CD4-positive, alpha-beta T cell treated with Interleukin-10 for 1 hour (primary cell): ENCODE results near the gene GARIN1A.
A peak's percentile ranks its signal among the peaks of the same experiment; 100 is the strongest.
"Not testable (repeated sequence)": the region's sequence is repeated elsewhere in the genome, so short reads cannot be mapped to it uniquely, and the experiment has no call there.

Experiments
- DNase-seq: peaks from one replicate; pipeline ENCODE4 v3.0.0-alpha.2; 2020

The GARIN1A gene

DNA sequence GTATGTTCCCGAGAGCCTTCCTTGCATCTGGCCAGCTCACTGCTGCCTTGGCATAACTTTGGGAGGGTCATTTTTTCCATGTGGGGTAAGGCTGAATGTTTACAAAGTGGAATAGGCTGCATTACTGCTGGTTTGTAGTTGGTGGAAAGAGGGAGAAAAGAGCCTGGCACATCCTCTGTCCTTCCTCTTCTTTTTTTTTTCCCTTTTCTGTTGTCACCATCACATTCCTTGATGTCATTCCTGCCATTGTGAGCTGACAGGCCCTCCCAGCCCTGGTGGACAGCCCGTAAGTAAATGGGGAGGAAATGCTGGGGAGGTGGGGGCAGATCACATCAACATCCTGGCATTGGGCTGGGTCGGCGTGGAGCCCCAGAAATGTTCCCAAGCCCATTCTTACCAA, at the start of gene GARIN1A:
GARIN1A (plus strand) TSS at position 301 of the 400 bp plus-strand sequence. CDS start 106 bp downstream, outside the sequence.
- no peak for DNase-seq

DNA sequence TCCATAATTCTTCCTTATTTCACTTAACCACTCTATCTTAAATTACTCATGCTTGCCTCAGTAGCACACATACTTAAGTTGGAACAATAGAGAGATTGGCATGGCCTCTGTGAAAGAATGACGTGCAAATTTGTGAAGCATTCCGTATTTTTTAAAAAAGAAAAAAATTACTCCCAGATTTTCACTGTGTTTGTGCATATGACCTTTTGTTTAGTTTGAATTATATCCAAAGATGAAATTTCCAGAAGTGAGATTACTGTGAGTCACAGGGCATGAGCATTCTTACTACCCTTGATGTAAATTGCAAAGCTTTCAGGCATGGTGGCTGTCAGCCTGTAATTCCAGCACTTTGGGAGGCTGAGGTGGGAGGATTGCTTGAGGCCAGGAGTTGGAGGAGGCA, 45.0 kb upstream of the GARIN1A start:
- DNase-seq, result not testable (repeated sequence)

DNA sequence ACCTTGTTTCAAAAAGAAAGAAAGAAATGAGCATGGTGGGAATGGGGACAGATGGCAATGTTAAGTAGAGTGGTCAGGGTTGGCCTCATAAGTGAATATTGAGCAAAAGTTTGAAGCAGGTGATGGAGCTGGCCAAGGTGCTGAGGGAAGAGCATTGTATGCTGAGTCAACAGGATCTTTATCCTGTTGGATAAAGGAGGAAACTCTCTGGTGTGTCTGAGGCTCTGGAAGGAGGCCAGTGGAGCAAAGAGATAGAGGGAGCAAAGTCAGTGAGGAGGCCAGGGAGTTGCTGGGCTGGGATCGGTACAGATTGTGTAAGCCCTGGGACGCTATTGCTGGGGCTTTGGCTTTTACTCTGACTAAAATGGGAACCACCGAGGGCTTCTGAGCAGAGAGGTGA, 38.2 kb upstream of the GARIN1A start:
- DNase-seq, result not testable (repeated sequence)

DNA sequence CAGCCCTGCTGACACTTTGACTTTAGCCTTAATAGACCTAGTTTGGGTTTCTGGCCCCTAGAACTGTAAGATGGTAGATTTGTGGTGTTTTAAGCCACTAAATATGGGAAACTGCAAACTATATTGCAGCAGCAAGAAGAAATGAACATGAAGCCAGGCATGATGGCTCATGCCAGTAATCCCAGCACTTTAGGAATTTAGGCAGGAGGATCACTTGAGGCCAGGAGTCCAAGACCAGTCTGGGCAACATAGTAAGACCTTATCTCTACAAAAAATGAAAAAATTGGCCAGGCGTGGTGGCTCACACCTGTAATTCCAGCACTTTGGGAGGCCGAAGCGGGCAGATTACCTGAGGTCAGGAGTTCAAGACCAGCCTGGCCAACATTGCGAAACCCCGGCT, 26.9 kb upstream of the GARIN1A start:
- DNase-seq, result not testable (repeated sequence)

DNA sequence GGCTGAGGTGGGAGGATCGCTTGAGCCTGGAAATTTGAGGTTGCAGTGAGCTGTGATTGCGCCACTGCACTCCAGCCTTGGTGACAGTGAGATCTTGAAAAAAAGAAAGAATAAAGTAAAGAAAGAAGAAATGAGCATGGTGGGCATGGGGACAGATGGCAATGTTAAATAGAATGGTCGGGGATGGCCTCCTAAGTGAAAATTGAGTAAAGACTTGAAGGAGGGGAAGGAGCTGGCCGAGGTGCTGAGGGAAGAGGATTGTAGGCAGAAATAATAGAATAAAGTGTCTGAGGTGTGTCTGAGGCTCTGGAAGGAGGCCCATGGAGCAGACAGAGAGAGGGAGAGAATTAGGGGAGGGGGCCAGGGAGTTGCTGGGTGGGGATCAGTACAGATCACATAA, 26.2 kb upstream of the GARIN1A start:
- not testable (repeated sequence) for DNase-seq

DNA sequence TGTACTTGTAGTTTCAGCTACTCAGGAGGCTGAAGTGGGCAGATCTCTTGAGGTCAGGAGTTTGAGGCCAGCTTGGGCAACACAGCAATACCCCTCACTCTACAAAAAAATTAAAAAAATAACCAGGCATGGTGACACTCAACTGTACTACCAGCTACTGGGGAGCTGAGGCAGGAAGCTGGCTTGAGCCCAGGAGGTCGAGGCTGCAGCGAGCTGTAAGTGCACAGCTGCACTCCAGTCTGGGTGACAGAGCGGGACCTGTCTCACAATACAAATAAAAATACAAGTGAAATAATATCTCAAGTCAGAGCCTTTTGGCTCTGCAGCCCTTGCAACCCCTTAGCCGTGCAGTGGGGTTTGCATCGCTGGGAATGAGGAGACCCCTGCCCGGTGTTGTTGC, 25.2 kb upstream of the GARIN1A start:
- not testable (repeated sequence) for DNase-seq

DNA sequence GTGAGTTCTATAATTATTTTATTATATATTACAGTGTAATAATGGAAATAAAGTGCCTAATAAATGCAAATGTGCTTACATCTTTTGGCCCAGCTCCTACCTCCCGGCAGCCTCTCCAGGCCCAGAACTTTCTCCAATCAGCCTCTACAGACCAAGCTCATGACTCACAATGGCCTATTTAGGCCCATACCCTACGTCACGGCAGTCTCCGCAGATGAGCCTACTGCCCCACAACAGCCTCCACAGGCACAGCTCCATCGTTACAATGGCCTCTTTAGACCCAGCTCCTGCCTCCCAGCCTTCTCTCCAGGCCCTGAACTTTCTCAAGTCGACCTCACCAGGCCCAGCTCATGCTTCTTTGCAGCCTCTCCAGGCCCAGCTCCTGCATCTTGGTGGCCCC, 21.0 kb upstream of the GARIN1A start:
- not testable (repeated sequence) for DNase-seq

DNA sequence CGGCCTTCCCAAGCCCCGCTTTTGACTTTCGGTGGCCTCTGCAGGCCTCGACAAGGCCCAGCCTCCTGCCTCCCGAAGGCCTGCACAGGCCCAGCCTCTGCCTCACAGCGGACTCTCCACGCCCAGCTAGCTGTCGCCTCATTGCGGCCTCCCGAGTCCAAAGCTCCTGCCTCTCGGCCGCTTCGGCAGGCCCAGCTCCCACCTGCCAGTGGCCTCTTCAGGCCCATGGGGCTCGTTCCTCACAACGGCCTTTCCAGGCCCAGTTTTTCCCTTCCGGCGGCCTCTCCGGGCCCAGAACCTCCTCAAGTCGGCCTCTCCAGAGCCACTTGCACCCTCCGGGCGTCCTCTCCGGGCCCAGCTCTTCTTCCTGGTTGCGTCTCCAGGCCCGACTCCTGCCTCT, 19.5 kb upstream of the GARIN1A start:
- DNase-seq, result not testable (repeated sequence)

DNA sequence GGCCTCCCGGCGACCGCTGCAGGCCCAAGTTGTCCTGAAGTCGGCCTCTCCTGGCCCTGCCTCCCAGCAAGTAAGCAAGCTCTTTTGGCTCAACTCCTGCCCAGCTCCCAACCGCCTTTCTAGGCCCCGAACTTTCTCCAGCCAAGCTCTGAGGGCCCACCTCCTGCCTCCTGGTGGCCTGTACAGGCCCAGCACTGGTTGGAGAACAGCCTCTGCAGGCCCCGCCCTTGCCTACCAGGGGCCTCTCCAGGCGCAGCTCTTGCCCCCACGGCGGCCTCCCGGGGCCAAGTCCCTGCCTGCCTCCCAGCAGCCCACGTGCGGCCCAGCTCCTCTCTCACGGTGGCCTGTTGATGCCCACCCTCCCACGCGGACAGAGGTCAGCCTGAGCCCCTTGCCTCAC, 18.9 kb upstream of the GARIN1A start:
- not testable (repeated sequence) for DNase-seq

DNA sequence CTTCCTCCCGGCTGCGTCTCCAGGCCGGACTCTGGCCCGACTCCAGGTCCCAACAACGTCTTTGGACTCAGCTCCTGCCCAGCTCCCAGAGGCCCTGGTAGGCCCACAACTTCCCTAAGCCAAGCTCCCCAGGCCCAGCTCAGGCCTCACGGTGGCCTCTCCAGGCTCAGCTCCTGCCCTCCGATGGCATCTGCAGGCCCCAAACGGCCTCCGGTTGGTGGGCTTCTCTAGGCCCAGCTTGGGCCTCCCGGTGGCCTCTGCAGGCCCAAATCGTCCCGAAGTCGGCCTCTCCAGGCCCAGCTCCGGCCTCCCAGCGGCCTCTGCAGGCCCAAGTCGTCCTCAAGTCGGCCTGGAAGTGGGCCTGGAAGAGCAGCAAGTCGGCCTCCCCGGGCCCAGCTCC, 18.0 kb upstream of the GARIN1A start:
- not testable (repeated sequence) for DNase-seq

DNA sequence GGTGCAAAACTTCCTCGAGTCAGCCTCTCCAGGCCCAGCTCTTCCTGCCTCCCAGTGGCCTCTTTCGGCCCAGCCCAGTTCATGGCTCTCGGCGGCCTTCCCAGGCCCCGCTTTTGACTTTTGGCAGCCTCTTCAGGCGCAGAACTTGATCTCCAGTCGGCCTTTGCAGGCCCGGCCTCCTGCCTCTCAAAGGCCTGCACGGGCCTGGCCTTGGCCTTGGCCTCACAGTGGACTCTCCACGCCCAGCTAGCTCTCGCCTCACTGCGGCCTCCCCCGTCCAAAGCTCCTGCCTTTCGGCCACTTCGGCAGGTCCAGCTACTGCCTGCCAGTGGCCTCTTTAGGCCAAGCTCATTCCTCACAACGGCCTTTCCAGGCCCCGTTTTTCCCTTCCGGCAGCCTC, 17.6 kb upstream of the GARIN1A start:
- not testable (repeated sequence) for DNase-seq

DNA sequence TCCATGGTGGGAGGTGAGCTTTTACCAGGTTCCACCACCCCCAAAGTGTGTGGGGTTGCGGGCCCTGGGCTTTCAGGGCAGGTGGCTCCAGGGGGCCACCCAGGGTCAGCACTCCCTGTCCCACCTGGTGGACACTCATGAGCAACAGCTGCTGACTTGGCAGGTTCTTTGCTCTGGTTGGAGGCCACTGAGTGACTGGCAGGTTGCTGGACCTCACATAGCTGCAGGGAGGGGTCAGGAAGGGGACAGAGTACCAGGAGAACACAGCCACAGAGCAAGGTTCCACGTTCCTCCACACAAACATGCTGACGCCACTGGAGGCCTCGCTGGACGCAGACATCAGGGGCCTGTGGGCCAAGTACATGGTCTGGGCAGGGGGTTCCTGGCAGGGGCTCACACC, 13.7 kb upstream of the GARIN1A start:
- DNase-seq, result not testable (repeated sequence)

DNA sequence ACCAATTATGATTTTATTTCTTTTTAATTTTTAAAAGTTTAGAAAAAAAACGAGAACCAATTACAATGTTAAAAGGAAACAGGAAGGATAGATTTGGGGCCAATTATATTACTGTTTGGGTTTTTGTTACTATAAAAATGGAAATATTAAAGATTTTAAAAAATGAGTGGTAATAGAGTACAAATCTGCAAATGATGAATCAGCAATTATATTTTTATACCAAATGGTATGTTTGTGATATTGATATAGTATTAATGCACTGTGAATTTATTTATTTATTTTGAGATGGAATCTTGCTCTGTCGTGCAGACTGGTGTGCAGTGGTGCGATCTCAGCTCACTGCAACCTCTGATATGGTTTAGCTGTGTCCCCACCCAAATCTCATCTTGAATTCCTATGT, 11.5 kb upstream of the GARIN1A start:
- DNase-seq, result no peak

DNA sequence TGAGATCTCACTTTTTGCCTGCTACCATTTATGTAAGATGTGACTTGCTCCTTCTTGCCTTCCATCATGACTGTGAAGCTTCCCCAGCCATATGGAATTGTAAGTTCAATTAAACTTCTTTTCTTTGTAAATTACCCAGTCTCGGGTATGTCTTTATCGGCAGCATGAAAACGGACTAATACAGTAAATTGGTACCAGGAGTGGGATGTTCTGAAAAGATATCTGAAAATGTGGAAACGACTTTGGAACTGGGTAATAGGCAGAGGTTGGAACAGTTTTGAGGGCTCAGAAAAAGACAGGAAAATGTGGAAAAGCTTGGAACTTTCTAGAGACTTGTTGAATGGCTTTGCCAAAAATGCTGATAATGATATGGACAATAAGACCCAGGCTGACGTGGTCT, 10.6 kb upstream of the GARIN1A start:
- DNase-seq, result no peak

DNA sequence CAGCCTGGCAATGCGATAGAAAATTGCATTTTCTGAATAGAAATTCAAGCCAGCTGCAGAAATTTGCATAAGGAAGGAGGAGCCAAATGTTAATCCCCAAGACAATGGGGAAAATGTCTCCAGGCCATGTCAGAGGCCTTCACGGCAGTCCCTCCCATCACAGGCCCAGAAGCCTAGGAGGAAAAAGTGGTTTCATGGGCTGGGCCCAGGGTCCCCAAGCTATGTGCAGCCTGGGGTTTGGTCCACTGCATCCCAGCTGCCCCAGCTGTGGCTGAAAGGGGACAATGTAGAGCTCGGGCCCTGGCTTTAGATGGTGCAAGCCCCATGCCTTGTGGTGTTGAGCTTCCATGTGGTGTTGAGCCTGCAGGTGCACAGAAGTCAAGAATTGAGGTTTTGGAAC, 10.0 kb upstream of the GARIN1A start:
- no peak for DNase-seq

DNA sequence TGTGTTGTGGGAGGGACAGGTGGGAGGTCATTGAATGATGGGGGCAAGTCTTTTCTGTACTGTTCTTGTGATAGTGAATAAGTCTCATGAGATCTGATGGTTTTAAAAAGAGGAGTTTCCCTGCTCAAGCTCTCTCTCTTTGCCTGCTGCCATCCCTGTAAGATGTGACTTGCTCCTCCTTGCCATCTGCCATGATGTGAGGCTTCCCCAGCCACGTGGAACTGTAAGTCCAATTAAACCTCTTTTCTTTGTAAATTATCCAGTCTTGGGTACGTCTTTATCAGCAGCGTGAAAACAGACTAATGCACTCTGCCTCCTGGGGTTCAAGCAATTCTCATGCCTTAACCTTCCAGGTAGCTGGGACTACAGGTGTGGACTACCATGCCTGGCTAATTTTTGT, 8.9 kb upstream of the GARIN1A start:
- DNase-seq, result not testable (repeated sequence)

DNA sequence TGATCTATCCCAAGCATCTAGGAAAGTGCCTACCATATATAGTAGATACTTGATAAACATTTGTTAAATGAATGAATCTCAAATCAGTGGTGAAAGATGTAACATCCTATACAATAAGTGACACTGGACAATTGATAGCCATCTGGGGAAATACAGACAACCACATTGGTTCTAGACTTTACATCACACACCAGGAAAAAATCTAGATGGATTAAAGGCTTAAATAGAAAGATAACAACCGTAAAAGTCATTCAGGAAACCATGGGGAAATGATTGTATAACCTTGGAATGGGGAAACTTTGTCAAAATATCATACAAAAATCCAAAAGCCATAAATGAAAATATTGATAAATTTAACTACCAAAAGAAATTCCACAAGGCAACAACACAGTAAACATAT, 7.0 kb upstream of the GARIN1A start:
- DNase-seq, result no peak

DNA sequence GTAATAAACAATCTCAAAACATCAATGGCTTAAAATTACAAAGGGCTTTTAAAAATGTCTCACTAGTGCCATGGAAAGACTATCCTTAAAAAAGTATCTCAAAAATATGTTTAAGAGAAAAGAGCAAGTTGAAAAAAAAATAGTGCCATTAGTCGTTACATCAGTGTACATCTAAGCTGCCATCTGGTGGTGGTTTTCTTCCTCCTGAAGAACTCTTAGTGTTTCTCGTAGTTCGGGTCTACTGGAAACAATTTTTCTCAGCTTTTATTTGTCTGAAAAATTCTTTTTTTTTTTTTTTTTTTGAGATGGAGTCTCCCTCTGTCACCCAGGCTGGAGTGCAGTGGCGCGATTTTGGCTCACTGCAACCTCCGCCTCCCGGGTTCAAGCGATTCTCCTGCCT, 5.9 kb upstream of the GARIN1A start:
- no peak for DNase-seq

DNA sequence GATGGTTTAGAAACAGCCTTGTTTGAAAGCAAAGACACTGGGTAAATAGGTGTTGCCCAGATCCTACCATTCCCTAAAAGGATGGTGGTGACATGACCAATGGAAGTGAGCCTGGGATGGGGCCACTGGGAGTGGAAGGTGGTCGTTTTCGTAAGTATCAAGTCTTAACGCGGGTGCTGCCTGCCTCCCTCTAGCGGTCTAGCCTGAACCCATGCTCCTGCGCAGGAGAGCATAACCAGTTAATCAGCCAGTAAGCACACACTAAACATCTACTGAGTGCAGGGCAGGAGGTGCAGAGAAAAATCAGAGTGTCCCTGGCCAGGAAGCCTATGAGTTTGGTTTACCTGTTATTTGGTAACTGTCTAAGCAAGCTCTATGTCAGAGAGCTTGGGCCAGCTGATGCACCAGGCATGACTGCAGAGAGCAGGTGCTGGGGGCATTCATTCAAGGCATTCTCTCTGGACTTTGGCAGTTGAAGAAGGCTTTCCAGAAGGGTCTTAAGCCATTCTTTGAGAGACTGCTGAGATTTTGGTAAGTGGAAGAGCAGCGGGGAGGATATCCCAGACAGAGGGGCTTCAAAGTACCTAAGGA, 930 bp downstream of the GARIN1A start:
- peak; percentile 9 for DNase-seq

DNA sequence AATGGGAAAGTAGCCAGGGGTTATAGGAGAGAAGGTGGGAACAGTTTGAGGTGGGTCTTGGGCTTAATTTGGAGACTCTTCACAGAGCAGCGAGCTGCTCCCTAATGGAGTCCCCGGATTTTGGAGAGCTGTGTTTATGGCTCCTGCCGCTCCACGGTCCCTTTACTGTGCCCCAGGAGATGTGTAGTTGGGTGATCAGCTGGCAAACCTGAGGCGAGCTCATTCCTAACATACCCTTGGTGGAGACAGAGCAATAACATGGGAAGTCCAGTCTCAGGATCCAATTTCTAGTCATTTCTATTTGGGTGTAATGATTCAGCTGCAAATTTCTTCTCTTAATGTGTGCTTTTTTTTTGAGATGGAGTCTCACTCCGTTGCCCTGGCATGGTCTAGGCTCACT, 1.5 kb downstream of the GARIN1A start:
- DNase-seq, result no peak

DNA sequence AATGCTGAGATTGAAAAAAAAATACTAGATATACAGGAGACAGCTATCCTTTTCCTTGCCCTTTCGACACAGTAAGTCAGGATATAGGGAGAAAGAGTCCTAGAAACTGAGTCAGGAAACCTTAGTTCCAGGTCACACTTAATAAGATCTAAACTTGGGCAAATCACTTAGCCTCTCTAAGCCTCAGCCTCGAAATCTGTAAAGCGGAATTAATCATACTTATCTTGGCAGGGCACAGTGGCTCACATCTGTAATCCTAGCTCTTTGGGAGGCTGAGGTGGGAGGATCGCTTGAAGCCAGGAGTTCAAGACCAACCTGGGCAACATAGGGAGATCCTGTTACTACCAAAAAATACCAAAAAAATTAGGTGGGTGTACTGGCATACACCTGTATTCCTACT, 4.6 kb downstream of the GARIN1A start:
- DNase-seq, result no peak

DNA sequence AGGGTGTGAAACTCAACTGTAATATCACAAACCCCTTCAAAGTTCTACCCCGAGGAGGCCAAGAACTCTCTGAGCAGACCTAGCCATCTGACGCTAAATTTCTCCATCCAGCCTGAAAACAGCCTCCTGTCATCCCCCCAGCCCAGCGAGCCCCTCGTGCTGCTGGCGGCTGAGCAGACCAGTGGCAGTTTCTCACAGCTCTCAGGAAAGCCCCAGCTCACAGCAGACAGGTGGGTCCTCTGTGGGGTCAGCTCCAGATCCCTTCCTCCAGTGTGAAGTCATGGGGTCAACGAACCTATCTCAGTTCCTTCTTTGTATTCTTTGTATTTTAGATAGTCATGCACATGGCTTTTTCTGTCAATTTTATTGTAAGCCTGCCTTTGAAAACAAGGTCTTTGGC, 7.8 kb downstream of the GARIN1A start:
- DNase-seq, result no peak

DNA sequence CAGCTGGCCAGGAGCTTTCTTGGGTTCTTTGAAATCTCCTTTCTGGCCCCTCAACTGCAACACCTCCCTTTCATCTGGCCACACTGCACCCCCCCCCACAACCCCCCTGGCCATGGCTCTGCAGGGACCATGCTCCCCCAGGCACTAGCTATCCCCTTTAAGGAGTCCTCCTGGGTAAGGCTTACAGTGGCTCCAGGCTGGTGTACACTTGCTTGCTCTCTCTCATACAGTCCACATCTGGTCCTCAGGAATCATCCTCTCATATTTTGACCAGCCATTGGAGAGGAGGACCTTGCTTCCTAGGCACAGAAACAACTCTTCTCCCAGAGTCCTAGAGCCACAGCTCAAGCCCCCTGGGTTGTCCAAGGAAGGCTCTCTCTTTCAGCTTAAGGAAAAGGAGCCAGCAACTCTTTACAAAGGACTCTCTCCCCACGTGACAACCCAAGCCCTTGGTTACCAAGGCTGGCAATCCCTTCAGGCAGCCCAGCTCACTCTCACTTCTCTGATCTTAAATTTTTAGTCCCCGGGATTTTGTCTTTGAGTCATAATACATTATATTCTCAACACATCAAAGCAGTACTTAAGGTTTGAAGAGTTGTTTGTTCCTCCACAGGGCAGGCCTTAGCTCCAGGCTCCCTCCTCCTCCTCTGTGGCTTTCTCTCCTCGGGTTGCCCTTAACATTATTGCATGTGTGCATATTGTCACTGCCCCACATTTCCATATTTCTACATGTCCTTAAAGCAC, 9.9 kb downstream of the GARIN1A start:
- no peak for DNase-seq

DNA sequence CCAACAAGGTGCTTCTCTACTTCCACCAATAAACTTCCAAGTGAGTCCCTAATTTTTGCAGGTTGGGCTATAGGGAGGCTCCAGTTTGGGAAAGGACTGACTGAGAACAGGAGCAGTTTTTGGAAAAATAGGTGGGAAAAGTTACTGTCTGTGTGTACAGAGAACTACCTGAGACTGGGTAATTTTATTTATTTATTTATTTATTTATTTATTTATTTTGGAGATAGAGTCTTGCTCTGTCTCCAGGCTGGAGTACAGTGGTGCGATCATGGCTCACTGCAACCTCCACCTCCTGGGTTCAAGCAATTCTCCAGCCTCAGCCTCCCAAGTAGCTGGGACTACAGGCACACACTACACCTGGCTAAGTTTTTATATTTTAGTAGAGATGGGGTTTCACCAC, 11.2 kb downstream of the GARIN1A start:
- not testable (repeated sequence) for DNase-seq

DNA sequence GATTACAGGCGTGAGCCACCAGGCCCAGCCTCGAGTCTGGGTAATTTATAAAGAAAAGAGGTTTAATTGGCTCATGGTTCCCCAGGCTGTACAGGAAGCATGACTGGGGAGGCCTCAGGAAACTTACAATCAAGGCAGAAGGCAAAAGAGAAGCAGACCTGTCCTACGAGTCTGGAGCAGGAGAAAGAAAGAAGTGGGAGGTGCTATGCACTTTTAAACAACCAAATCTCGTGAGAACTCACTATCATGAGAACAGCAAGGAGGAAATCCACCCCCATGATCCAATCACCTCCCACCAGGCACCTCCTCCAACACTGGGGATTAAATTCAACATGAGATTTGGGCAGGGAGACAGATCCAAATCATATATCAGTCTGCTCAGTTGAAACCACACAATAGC, 11.6 kb downstream of the GARIN1A start:
- DNase-seq, result not testable (repeated sequence)
